Adrenal gland (tissue), 12 donors: Measurements from ENCODE around the gene CALCB. TPM values are rescaled to one million over a fixed set of nuclear protein-coding genes. Genes with fewer than 3 reads are reported as not detected.

Experiments used
- DNase-seq, 7 donors: peaks; one replicate each; pipeline ENCODE4 v3.0.0-alpha.2; 2019 to 2020
- H3K27ac ChIP-seq, 5 donors: fragments of 200-600 bp; sonication (generic) in 4 of 5; 1 replicate in 3 of 5; 2 replicates in 2 of 5; pipeline versions ENCODE4 v1.5.1 to v1.8.0; 2016 to 2020; ENCODE audit warnings: mild to moderate bottlenecking in 1 of 5
- H3K27me3 ChIP-seq: fragments of 200-600 bp; 2 replicates; pipeline ENCODE4 v1.8.0; 2021
- H3K36me3 ChIP-seq, 2 donors: fragments of 200-600 bp; replicated peaks in 1 of 2; 1 replicate in 1 of 2; 2 replicates in 1 of 2; pipeline versions ENCODE4 v1.5.1 to v1.8.0; 2018 to 2022
- H3K4me1 ChIP-seq, 2 donors: fragments of 200-600 bp; replicated peaks in 1 of 2; 1 replicate in 1 of 2; 2 replicates in 1 of 2; pipeline versions ENCODE4 v1.5.1 to v1.8.0; 2018 to 2021
- H3K4me3 ChIP-seq, 4 donors: fragments of 200-600 bp; sonication (generic) in 3 of 4; one replicate each; pipeline ENCODE4 v1.5.1; 2016 to 2018
- H3K9me3 ChIP-seq, 3 donors: fragments of 200-600 bp; sonication (generic) in 1 of 3; replicated peaks in 1 of 3; 1 replicate in 2 of 3; 2 replicates in 1 of 3; pipeline versions ENCODE4 v1.5.1 to v1.8.0; 2016 to 2021
- CTCF ChIP-seq, 6 experiments: fragments of 450-650 bp in 4 of 6; fragments of 200-600 bp in 2 of 6; sonication (generic) in 1 of 6; IDR thresholded peaks; 1 replicate in 5 of 6; 2 replicates in 1 of 6; pipeline versions ENCODE4 v1.5.1 to v1.8.0; 2016 to 2021; ENCODE audit warnings: antibody characterized with exemption in 6 of 6, mild to moderate bottlenecking in 2 of 6, moderate library complexity in 1 of 6
- POLR2A ChIP-seq, 2 donors: fragments of 450-650 bp; IDR thresholded peaks; one replicate each; pipeline ENCODE4 v1.6.1; 2017; ENCODE audit warnings: antibody characterized with exemption in 2 of 2, mild to moderate bottlenecking in 2 of 2, moderate library complexity in 1 of 2
- WGBS, 4 donors: extraction: QIAGEN DNeasy Blood & Tissue Kit in 2 of 4; methylation state at CpG; one replicate each; pipeline versions ENCODE4 v1.1.5 to v1.1.7; 2013 to 2017; 5-methylcytosine and 5-hydroxymethylcytosine counted together
- intact Hi-C, 2 donors: fragments of 100-400 bp; cut with DNase I; formaldehyde crosslinking; loops; one replicate each; pipeline versions ENCODE4 v1.14.1 to v1.15.0; 2022 to 2023
- polyA plus RNA-seq, 3 donors: library from polyadenylated mRNA; stranded (reverse); fragments of 200-250 nt in 2 of 3; fragments of 350-450 nt in 1 of 3; fragmentation: Illumina TruSeq in 1 of 3; extraction: RNeasy Lipid Tissue Mini Kit (QIAGEN cat#74804) in 1 of 3; gene quantifications; one replicate each; pipeline ENCODE4 v1.2.3, GENCODE V29; 2013 to 2014
- total RNA-seq, 9 donors: library from RNA; depleted of rRNA in 4 of 9; stranded (reverse); fragments of >200 nt in 4 of 9; fragments of 120-200 nt in 1 of 9; fragmentation: NEBNext Ultra II Directional in 1 of 9; extraction: Animal tissue kit (Norgen Biotek cat#: 25700) in 1 of 9; gene quantifications; one replicate each; pipeline versions ENCODE4 v1.1.0 to v1.2.4, GENCODE V29; 2013 to 2023
- donor health status: healthy with polysubstance abuse.
- donor health status: Bipolar disorder and iron deficiency.
- donor health status: DM: yes; HTN: yes; CAD: no.
- donor health status: DM: no; HTN: no; CAD: no.
- donor health status: DM: no; HTN: no; CAD: no.
- donor health status: DM: yes; HTN: yes; CAD: no.

Gene CALCB
- total and polyA plus RNA-seq, 12 donors, result 0.07 to 0.28 (median 0.10) TPM; not detected in 8

GRCh38 chr11:15118431-15118830, 45.0 kb downstream of the CALCB start:
- H3K27ac ChIP-seq, result no peak overlapping the region
- intact Hi-C loops, result no loop called here
- no peak for DNase-seq

GRCh38 chr11:15119352-15119751, 46.0 kb downstream of the CALCB start:
- no peak for DNase-seq
- TF ChIP-seq POLR2A (IDR thresholded peaks at IDR 0.05), result no peak

More at GRCh38 chr11:15118431-15118830, 45.0 kb downstream of the CALCB start:
- TF ChIP-seq CTCF (IDR thresholded peaks at IDR 0.05), result no peak
- TF ChIP-seq POLR2A (IDR thresholded peaks at IDR 0.05), result no peak
- H3K4me3 ChIP-seq, result no peak overlapping the region
- no peaks in the 10 kb centered on the region for H3K36me3 ChIP-seq
- no peaks in the 10 kb centered on the region for H3K4me1 ChIP-seq
- H3K27me3 ChIP-seq, result peaks cover 7% of the 10 kb centered on the region
- H3K9me3 ChIP-seq, result no peaks in the 10 kb centered on the region

GRCh38 chr11:15119826-15120225, 46.4 kb downstream of the CALCB start:
- WGBS, 4 donors, result 39 to 58% (median 42%) methylated on average over 1 of the region's 1 CpG
- Histone ChIP-seq H3K36me3 (no peaks in the 10 kb centered on the region), H3K4me1 (no peaks in the 10 kb centered on the region), H3K4me3 (no peak overlapping the region), H3K27ac (no peak overlapping the region), H3K9me3 (no peaks in the 10 kb centered on the region), H3K27me3 (peaks cover 4% of the 10 kb centered on the region)
- intact Hi-C loops, result no loop called here
- no peak for DNase-seq
- TF ChIP-seq CTCF (IDR thresholded peaks at IDR 0.05) (no peak), POLR2A (IDR thresholded peaks at IDR 0.05) (no peak)

More at GRCh38 chr11:15119352-15119751, 46.0 kb downstream of the CALCB start:
- Histone ChIP-seq H3K4me3 (no peak overlapping the region), H3K4me1 (no peaks in the 10 kb centered on the region), H3K27me3 (peaks cover 7% of the 10 kb centered on the region), H3K27ac (no peak overlapping the region), H3K9me3 (no peaks in the 10 kb centered on the region), H3K36me3 (no peaks in the 10 kb centered on the region)
- intact Hi-C loops, result no loop called here
- WGBS, 4 donors, result 74 to 83% (median 76%) methylated on average over 4 of the region's 4 CpGs

GRCh38 chr11:15123849-15124248, 50.5 kb downstream of the CALCB start:
- DNase-seq, result no peak
- Histone ChIP-seq H3K9me3 (no peaks in the 10 kb centered on the region), H3K36me3 (no peaks in the 10 kb centered on the region), H3K27ac (no peak overlapping the region), H3K27me3 (no peaks in the 10 kb centered on the region), H3K4me3 (no peak overlapping the region), H3K4me1 (no peaks in the 10 kb centered on the region)
- TF ChIP-seq CTCF (IDR thresholded peaks at IDR 0.05), result no peak
- TF ChIP-seq POLR2A (IDR thresholded peaks at IDR 0.05), result no peak
- 50 to 62% (median 55%) methylated on average over 1 of the region's 1 CpG for WGBS, 4 donors
- intact Hi-C loops, result no loop called here

GRCh38 chr11:15124528-15124927, 51.1 kb downstream of the CALCB start:
- TF ChIP-seq CTCF (IDR thresholded peaks at IDR 0.05), result no peak
- no peak for TF ChIP-seq POLR2A (IDR thresholded peaks at IDR 0.05)
- 58 to 68% (median 63%) methylated on average over 2 of the region's 2 CpGs for WGBS, 4 donors
- Histone ChIP-seq H3K27ac (no peak overlapping the region), H3K4me3 (no peak overlapping the region), H3K27me3 (no peaks in the 10 kb centered on the region), H3K9me3 (no peaks in the 10 kb centered on the region), H3K36me3 (no peaks in the 10 kb centered on the region), H3K4me1 (no peaks in the 10 kb centered on the region)
- DNase-seq, result no peak
- intact Hi-C loops, result no loop called here
